B cell (primary cell): ENCODE results near the gene FAM81A. TPM values are rescaled to one million over a fixed set of nuclear protein-coding genes. Genes with fewer than 3 reads are reported as not detected.

ENCODE experiments used
- ATAC-seq: fragments of 200-7000 bp; cut with Tn5 transposase; one replicate; pipeline ENCODE4 v1.10.0; 2021; ENCODE audit warnings: low read depth, mild to moderate bottlenecking, moderate number of reproducible peaks, moderate library complexity
- CTCF ChIA-PET: fragments of 350-600 bp; sonication (Branson Sonifier 250); formaldehyde crosslinking; loops from one replicate; lab custom pipeline; 2021; ENCODE audit warnings: antibody characterized with exemption, inconsistent platforms; lab: Charles Lee
- POLR2A ChIA-PET: fragments of 350-600 bp; sonication (Branson Sonifier 250); formaldehyde crosslinking; loops from one replicate; lab custom pipeline; 2021; ENCODE audit warnings: antibody characterized with exemption; lab: Charles Lee
- DNase-seq: peaks from one replicate; pipeline ENCODE4 v3.0.0; 2013
- H2AFZ ChIP-seq: 2 replicates; pipeline ENCODE4 v1.6.1; 2012; ENCODE audit warnings: mild to moderate bottlenecking, low read depth, low read length; ENCODE audit not compliant: insufficient read depth, poor library complexity, severe bottlenecking
- H3K27ac ChIP-seq, 2 donors: 1 replicate in 1 of 2; 2 replicates in 1 of 2; pipeline ENCODE4 v1.5.1; 2012 to 2013; ENCODE audit warnings: low read length in 2 of 2, mild to moderate bottlenecking in 2 of 2, moderate library complexity in 1 of 2
- H3K27me3 ChIP-seq, 4 experiments: fragments of 200-600 bp in 1 of 4; sonication (generic) in 1 of 4; replicated peaks in 1 of 4; 1 replicate in 2 of 4; 2 replicates in 2 of 4; pipeline versions ENCODE4 v1.6.1 to v1.7.0; 2013 to 2016; ENCODE audit warnings: low read length in 3 of 4, mild to moderate bottlenecking in 2 of 4, mixed read lengths in 1 of 4, moderate library complexity in 1 of 4; ENCODE audit not compliant: insufficient read depth in 4 of 4, control insufficient read depth in 3 of 4; ENCODE audit errors: control extremely low read depth in 1 of 4
- H3K36me3 ChIP-seq, 2 experiments: replicated peaks in 1 of 2; 1 replicate in 1 of 2; 2 replicates in 1 of 2; pipeline versions ENCODE4 v1.6.1 to v1.7.1; 2013; ENCODE audit warnings: low read length in 1 of 2; ENCODE audit not compliant: insufficient read depth in 2 of 2, control insufficient read depth in 1 of 2; ENCODE audit errors: control extremely low read depth in 1 of 2, extremely low read depth in 1 of 2
- H3K4me1 ChIP-seq, 2 donors: fragments of 200-600 bp in 1 of 2; sonication (generic) in 1 of 2; 1 replicate in 1 of 2; 2 replicates in 1 of 2; pipeline versions ENCODE4 v1.5.1 to v1.6.1; 2013 to 2017; ENCODE audit warnings: low read length in 2 of 2; ENCODE audit not compliant: control insufficient read depth in 2 of 2, insufficient read depth in 2 of 2
- H3K4me2 ChIP-seq: replicated peaks from 2 replicates; pipeline ENCODE3; 2012; ENCODE audit warnings: mild to moderate bottlenecking, low read depth, low read length; ENCODE audit not compliant: poor library complexity, severe bottlenecking
- H3K4me3 ChIP-seq, 5 experiments: fragments of 200-600 bp in 1 of 5; sonication (generic) in 1 of 5; 1 replicate in 3 of 5; 2 replicates in 2 of 5; pipeline versions ENCODE4 v1.5.1 to v1.7.0; 2011 to 2016; ENCODE audit warnings: low read length in 4 of 5, mild to moderate bottlenecking in 4 of 5, low read depth in 2 of 5, control low read depth in 1 of 5, moderate library complexity in 1 of 5; ENCODE audit not compliant: insufficient read depth in 1 of 5; ENCODE audit errors: control extremely low read depth in 1 of 5, extremely low read depth in 1 of 5
- H3K79me2 ChIP-seq: fragments of 200-600 bp; sonication (generic); one replicate; pipeline ENCODE4 v1.6.0; 2016; ENCODE audit warnings: low read length; ENCODE audit not compliant: control insufficient read depth, insufficient read depth
- H3K9ac ChIP-seq: fragments of 200-600 bp; sonication (generic); 2 replicates; pipeline ENCODE4 v1.6.1; 2017; ENCODE audit warnings: mild to moderate bottlenecking, low read length, moderate library complexity
- H3K9me3 ChIP-seq, 3 donors: one replicate each; pipeline versions ENCODE4 v1.6.1 to v1.7.1; 2013; ENCODE audit warnings: low read length in 2 of 3; ENCODE audit not compliant: control insufficient read depth in 2 of 3, insufficient read depth in 1 of 3; ENCODE audit errors: control extremely low read depth in 1 of 3
- H4K20me1 ChIP-seq: 2 replicates; pipeline ENCODE4 v1.6.0; 2012; ENCODE audit warnings: mild to moderate bottlenecking, low read length; ENCODE audit not compliant: insufficient read depth, control insufficient read depth, poor library complexity, severe bottlenecking
- H3K27ac Mint-ChIP-seq: one replicate; pipeline ENCODE4 v1.8.0; 2021; ENCODE audit warnings: mixed read lengths
- H3K27me3 Mint-ChIP-seq: one replicate; pipeline ENCODE4 v1.8.0; 2021; ENCODE audit warnings: mixed read lengths
- H3K4me1 Mint-ChIP-seq: one replicate; pipeline ENCODE4 v1.8.0; 2021; ENCODE audit warnings: mixed read lengths
- H3K4me3 Mint-ChIP-seq: one replicate; pipeline ENCODE4 v1.8.0; 2021; ENCODE audit warnings: mixed read lengths
- H3K9me3 Mint-ChIP-seq: one replicate; pipeline ENCODE4 v1.8.0; 2022; ENCODE audit warnings: mixed read lengths; ENCODE audit not compliant: insufficient read depth
- EZH2 ChIP-seq: IDR thresholded peaks from 2 replicates; pipeline ENCODE4 v1.6.1; 2012; ENCODE audit warnings: borderline replicate concordance, low read depth, mild to moderate bottlenecking, moderate library complexity, low read length; ENCODE audit not compliant: insufficient read depth, poor library complexity, severe bottlenecking
- WGBS: methylation state at CpG from one replicate; pipeline ENCODE4 v1.1.5; 2013; ENCODE audit warnings: missing lambda C conversion rate; ENCODE audit not compliant: insufficient coverage; 5-methylcytosine and 5-hydroxymethylcytosine counted together
- intact Hi-C: fragments of 100-400 bp; cut with micrococcal nuclease; formaldehyde crosslinking; loops from one replicate; pipeline ENCODE4 v1.10.0; 2022
- polyA plus RNA-seq: library from polyadenylated mRNA; depleted of rRNA; stranded (reverse); fragments of >200 nt; gene quantifications from 2 replicates; pipeline ENCODE4 v1.2.3, GENCODE V29; 2012
- total RNA-seq, 2 donors: library from RNA; stranded (reverse); fragments of 120-200 nt in 1 of 2; gene quantifications; 1 replicate in 1 of 2; 2 replicates in 1 of 2; pipeline versions ENCODE4 v1.2.3 to v1.2.4, GENCODE V29; 2013 to 2022
- TF ChIP-seq, protein P1 (sequence below): fragments of 200-600 bp; IDR thresholded peaks from one replicate; pipeline ENCODE4 v1.8.0; 2022; ENCODE audit warnings: antibody characterized with exemption, mild to moderate bottlenecking

FAM81A gene
- total and polyA plus RNA-seq, 2 donors (not counting 1 experiment from before 2014, with no cell fraction given), result 2.0 to 3.9 TPM

DNA sequence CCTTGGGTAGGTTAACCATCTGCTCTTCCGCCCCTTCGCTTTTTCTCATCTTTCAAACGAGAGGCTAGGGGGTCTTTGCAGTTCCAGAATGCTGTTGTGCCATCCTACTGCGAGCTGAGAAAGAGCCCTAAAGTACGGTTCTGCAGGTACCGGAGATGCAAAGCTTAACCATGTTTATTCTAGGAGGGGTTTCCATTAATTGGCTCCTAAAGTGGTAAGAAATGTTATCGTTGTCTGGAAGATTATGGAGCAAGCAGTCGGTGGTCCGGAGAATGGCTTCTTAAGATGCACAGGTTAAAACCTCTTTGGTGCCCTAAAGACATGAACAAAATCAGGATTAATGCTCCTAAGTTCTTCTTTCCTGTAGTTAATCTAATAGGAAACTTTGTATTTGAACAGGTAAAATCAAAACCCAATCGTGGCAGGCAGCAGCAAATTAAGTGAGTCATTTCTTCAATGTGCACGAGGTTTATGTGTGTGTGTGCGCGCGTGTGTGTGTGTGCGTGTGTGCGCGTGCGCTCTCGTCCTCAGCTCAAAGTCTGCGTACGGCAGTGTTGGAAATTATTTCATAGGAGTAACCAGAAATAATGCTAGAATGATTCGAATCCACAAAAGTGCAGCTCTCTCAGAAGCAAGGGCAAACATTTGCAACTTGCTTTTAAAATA, 772 bp downstream of the FAM81A start:
- H3K27me3 Mint-ChIP-seq, result peaks cover 5% of the 10 kb centered on the region
- peak overlapping the region; percentile 80 for H2AFZ ChIP-seq
- no peaks in the 10 kb centered on the region for H3K9me3 Mint-ChIP-seq
- H3K9me3 ChIP-seq, result no peaks in the 10 kb centered on the region
- H3K79me2 ChIP-seq, result no peaks in the 10 kb centered on the region
- H3K4me2 ChIP-seq, result peak overlapping the region; percentile 96
- TF ChIP-seq, protein P1, sequence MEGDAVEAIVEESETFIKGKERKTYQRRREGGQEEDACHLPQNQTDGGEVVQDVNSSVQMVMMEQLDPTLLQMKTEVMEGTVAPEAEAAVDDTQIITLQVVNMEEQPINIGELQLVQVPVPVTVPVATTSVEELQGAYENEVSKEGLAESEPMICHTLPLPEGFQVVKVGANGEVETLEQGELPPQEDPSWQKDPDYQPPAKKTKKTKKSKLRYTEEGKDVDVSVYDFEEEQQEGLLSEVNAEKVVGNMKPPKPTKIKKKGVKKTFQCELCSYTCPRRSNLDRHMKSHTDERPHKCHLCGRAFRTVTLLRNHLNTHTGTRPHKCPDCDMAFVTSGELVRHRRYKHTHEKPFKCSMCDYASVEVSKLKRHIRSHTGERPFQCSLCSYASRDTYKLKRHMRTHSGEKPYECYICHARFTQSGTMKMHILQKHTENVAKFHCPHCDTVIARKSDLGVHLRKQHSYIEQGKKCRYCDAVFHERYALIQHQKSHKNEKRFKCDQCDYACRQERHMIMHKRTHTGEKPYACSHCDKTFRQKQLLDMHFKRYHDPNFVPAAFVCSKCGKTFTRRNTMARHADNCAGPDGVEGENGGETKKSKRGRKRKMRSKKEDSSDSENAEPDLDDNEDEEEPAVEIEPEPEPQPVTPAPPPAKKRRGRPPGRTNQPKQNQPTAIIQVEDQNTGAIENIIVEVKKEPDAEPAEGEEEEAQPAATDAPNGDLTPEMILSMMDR, result no peak
- TF ChIP-seq EZH2, result no peak
- H3K27ac Mint-ChIP-seq, result peak overlapping the region; percentile 60
- H3K27ac ChIP-seq, result no peak overlapping the region
- no peaks in the 10 kb centered on the region for H4K20me1 ChIP-seq
- POLR2A ChIA-PET, result interaction anchor here (1.3 kb wide), 1 partner anchor 26 kb away, joined by 4 read pairs; no protein-coding TSS in a partner anchor
- H3K36me3 ChIP-seq, result no peaks in the 10 kb centered on the region
- H3K4me1 ChIP-seq, result peaks cover 25 to 30% of the 10 kb centered on the region in 2 donors
- 66% methylated on average over 17 of the region's 22 CpGs for WGBS
- H3K4me3 Mint-ChIP-seq, result peak overlapping the region; percentile 87
- intact Hi-C loops, result loop anchor here (1.0 kb wide), 2 partner anchors 25 to 139 kb away; no protein-coding TSS in a partner anchor
- H3K27me3 ChIP-seq, result peaks cover 0 to 4% (median 0%) of the 10 kb centered on the region in 4 experiments
- no peak for ATAC-seq
- no peak for DNase-seq
- H3K4me3 ChIP-seq, result peak overlapping the region; percentile 31 to 79 (median 65)
- H3K9ac ChIP-seq, result peak overlapping the region; percentile 73
- peaks cover 43% of the 10 kb centered on the region for H3K4me1 Mint-ChIP-seq
- CTCF ChIA-PET, result interaction anchor here (0.8 to 1.7 kb wide), 5 partner anchors 28 to 191 kb away, joined by 3 to 5 read pairs (median 3); no protein-coding TSS in a partner anchor

DNA sequence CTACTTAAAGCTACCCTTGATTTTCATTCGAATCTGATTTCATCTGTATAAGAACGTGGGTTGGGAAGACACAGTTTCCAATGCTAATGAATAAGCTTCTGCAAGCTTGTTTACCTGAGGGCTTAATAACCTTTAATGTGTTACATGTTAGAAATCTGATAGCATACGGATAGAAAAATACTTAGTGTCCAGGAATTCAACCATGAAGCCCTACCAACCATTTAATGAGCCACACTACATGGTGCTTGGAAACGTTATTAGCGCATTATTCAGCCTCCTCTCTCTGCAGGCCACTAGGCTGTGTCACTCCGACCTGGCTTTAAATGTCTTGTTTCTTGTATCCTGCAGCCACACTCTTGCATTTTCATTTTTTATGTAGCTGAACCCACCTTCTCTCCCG, 1.6 kb downstream of the FAM81A start:
- DNase-seq, result no peak
- Mint-ChIP-seq H3K27me3 (peaks cover 5% of the 10 kb centered on the region), H3K4me3 (peak overlapping the region; percentile 87), H3K4me1 (peaks cover 44% of the 10 kb centered on the region), H3K9me3 (no peaks in the 10 kb centered on the region), H3K27ac (no peak overlapping the region)
- no peaks in the 10 kb centered on the region for H4K20me1 ChIP-seq
- peaks cover 25 to 30% of the 10 kb centered on the region in 2 donors for H3K4me1 ChIP-seq
- no peak overlapping the region for H3K4me3 ChIP-seq
- ATAC-seq, result no peak
- no peak overlapping the region for H3K9ac ChIP-seq
- no peak overlapping the region for H3K27ac ChIP-seq
- H3K4me2 ChIP-seq, result no peak overlapping the region
- H3K36me3 ChIP-seq, result no peaks in the 10 kb centered on the region
- 100% methylated on average over 3 of the region's 7 CpGs for WGBS
- intact Hi-C loops, result no loop called here
- TF ChIP-seq, protein P1, result no peak
- no peak for TF ChIP-seq EZH2
- no peak overlapping the region for H2AFZ ChIP-seq
- POLR2A ChIA-PET, result interaction anchor here (1.3 kb wide), 1 partner anchor 27 kb away, joined by 4 read pairs; no protein-coding TSS in a partner anchor
- no peaks in the 10 kb centered on the region for H3K9me3 ChIP-seq
- H3K27me3 ChIP-seq, result peaks cover 0 to 4% (median 0%) of the 10 kb centered on the region in 4 experiments
- H3K79me2 ChIP-seq, result no peaks in the 10 kb centered on the region
- CTCF ChIA-PET, result interaction anchor here (0.7 kb wide), 1 partner anchor 61 kb away, joined by 3 read pairs; no protein-coding TSS in a partner anchor
